GM19324 (cell line): ENCODE results near the gene VWDE.
"Not testable (repeated sequence)": the region's sequence is repeated elsewhere in the genome, so short reads cannot be mapped to it uniquely, and the experiment has no call there.

Source experiments
- ATAC-seq: cut with Tn5 transposase; IDR thresholded peaks from one replicate; pipeline ENCODE4 v1.9.1; 2021; ENCODE audit warnings: mild to moderate bottlenecking, moderate library complexity; ENCODE audit not compliant: unreplicated experiment, low FRiP score

Gene VWDE

GRCh38 chr7:12407652-12408051 lies 4.0 kb upstream of the VWDE start:
- not testable (repeated sequence) for ATAC-seq

GRCh38 chr7:12402365-12402725 lies 1.3 kb downstream of the VWDE start:
- no peak for ATAC-seq

GRCh38 chr7:12401538-12402364 lies 1.9 kb downstream of the VWDE start:
- ATAC-seq, result no peak

GRCh38 chr7:12398186-12398585 lies 5.5 kb downstream of the VWDE start:
- ATAC-seq, result no peak

GRCh38 chr7:12397671-12398070 lies 6.0 kb downstream of the VWDE start:
- no peak for ATAC-seq

- not testable (repeated sequence) for ATAC-seq
These were observed 7.0 kb downstream of the VWDE start for GRCh38 chr7:12396670-12397069.

GRCh38 chr7:12391922-12392615 lies 11.6 kb downstream of the VWDE start:
- no peak for ATAC-seq

- peak; percentile 89 for ATAC-seq
These were observed 14.5 kb downstream of the VWDE start for GRCh38 chr7:12389089-12389700.

GRCh38 chr7:12386313-12386740 lies 17.3 kb downstream of the VWDE start:
- ATAC-seq, result no peak

GRCh38 chr7:12385364-12385786 lies 18.3 kb downstream of the VWDE start:
- no peak for ATAC-seq

- ATAC-seq, result no peak
These were observed 20.3 kb downstream of the VWDE start for GRCh38 chr7:12383377-12383776.

- no peak for ATAC-seq
These were observed 25.3 kb downstream of the VWDE start for GRCh38 chr7:12378389-12378788.

- no peak for ATAC-seq
These were observed 26.3 kb downstream of the VWDE start for GRCh38 chr7:12377406-12377805.

GRCh38 chr7:12373580-12374263 lies 29.9 kb downstream of the VWDE start:
- no peak for ATAC-seq

- no peak for ATAC-seq
These were observed 33.4 kb downstream of the VWDE start for GRCh38 chr7:12370249-12370648.

- no peak for ATAC-seq
These were observed 33.9 kb downstream of the VWDE start for GRCh38 chr7:12369756-12370155.

- ATAC-seq, result no peak
These were observed 34.6 kb downstream of the VWDE start for GRCh38 chr7:12369072-12369471.

- no peak for ATAC-seq
These were observed 42.7 kb downstream of the VWDE start for GRCh38 chr7:12360948-12361347.

GRCh38 chr7:12358694-12359093 lies 45.0 kb downstream of the VWDE start:
- ATAC-seq, result no peak

- no peak for ATAC-seq
These were observed 46.2 kb downstream of the VWDE start for GRCh38 chr7:12357508-12357907.

- ATAC-seq, result no peak
These were observed 51.8 kb downstream of the VWDE start for GRCh38 chr7:12351843-12352242.
